Ovary (tissue), 9 donors: ENCODE data around the gene FSTL3. TPM values are rescaled to one million over a fixed set of nuclear protein-coding genes. Genes with fewer than 3 reads are reported as not detected.

ENCODE experiments used
- DNase-seq, 5 donors: peaks; one replicate each; pipeline ENCODE4 v3.0.0-alpha.2; 2019 to 2020
- H3K27ac ChIP-seq, 2 donors: fragments of 200-600 bp; one replicate each; pipeline versions ENCODE4 v1.5.1 to v1.8.0; 2019 to 2022
- H3K27me3 ChIP-seq: fragments of 200-600 bp; one replicate; pipeline ENCODE4 v1.8.0; 2022
- H3K36me3 ChIP-seq: fragments of 200-600 bp; sonication (generic); one replicate; pipeline ENCODE4 v1.5.1; 2019
- H3K4me1 ChIP-seq: one replicate; pipeline ENCODE4 v1.8.1; 2013; ENCODE audit warnings: mild to moderate bottlenecking, moderate library complexity; ENCODE audit not compliant: insufficient read depth
- H3K4me3 ChIP-seq: fragments of 200-600 bp; sonication (generic); one replicate; pipeline ENCODE4 v1.5.1; 2017
- H3K9me3 ChIP-seq, 2 donors: fragments of 200-600 bp in 1 of 2; sonication (generic) in 1 of 2; one replicate each; pipeline versions ENCODE4 v1.5.1 to v1.8.1; 2013 to 2019; ENCODE audit warnings: mild to moderate bottlenecking in 1 of 2, moderate library complexity in 1 of 2
- CTCF ChIP-seq, 3 donors: fragments of 450-650 bp in 2 of 3; fragments of 200-600 bp in 1 of 3; IDR thresholded peaks; one replicate each; pipeline versions ENCODE4 v1.5.1 to v1.8.0; 2016 to 2022; ENCODE audit warnings: antibody characterized with exemption in 3 of 3, mild to moderate bottlenecking in 1 of 3
- EP300 ChIP-seq: sonication (generic); formaldehyde crosslinking; IDR thresholded peaks from one replicate; pipeline ENCODE4 v1.6.1; 2017; ENCODE audit warnings: antibody characterized with exemption
- POLR2A ChIP-seq: fragments of 450-650 bp; IDR thresholded peaks from one replicate; pipeline ENCODE4 v1.6.1; 2017; ENCODE audit warnings: antibody characterized with exemption, mild to moderate bottlenecking, moderate library complexity
- WGBS, 3 donors: extraction: QIAGEN DNeasy Blood & Tissue Kit in 1 of 3; methylation state at CpG; one replicate each; pipeline versions ENCODE4 v1.1.5 to v1.1.7; 2013 to 2017; 5-methylcytosine and 5-hydroxymethylcytosine counted together
- intact Hi-C, 4 donors: fragments of 100-400 bp; cut with DNase I; formaldehyde crosslinking; loops; one replicate each; pipeline versions ENCODE4 v1.11.0 to v1.15.1; 2022 to 2023
- polyA plus RNA-seq, 2 donors: library from polyadenylated mRNA; stranded (reverse); fragments of 200-250 nt in 1 of 2; fragments of 350-450 nt in 1 of 2; fragmentation: Illumina TruSeq in 1 of 2; extraction: RNeasy Lipid Tissue Mini Kit (QIAGEN cat#74804) in 1 of 2; gene quantifications; one replicate each; pipeline ENCODE4 v1.2.3, GENCODE V29; 2013 to 2014
- total RNA-seq, 7 donors: library from RNA; depleted of rRNA in 2 of 7; stranded (reverse); fragments of >200 nt in 2 of 7; fragmentation: NEBNext Ultra II Directional in 3 of 7; extraction: Animal tissue kit (Norgen Biotek cat#: 25700) in 3 of 7; gene quantifications; one replicate each; pipeline versions ENCODE4 v1.1.0 to v1.2.4, GENCODE V29; 2016 to 2023
- donor health status: DM: no; HTN: no; CAD: no; lungs with moderate emphysema.
- donor health status: DM: no; HTN: no; CAD: no.
- donor health status: Bipolar disorder and iron deficiency.
- donor health status: DM: yes; HTN: yes; CAD: no.
- donor health status: DM: no; HTN: no; CAD: no.
- donor health status: DM: yes; HTN: yes; CAD: no.

Gene FSTL3
- total and polyA plus RNA-seq, 9 donors: 16.9 to 141 (median 39.9) TPM

GRCh38 chr19:648305-648704, 27.9 kb upstream of the FSTL3 start:
- Histone ChIP-seq H3K4me3 (no peak overlapping the region), H3K4me1 (no peaks in the 10 kb centered on the region), H3K27me3 (no peaks in the 10 kb centered on the region), H3K27ac (no peak overlapping the region), H3K9me3 (no peaks in the 10 kb centered on the region), H3K36me3 (no peaks in the 10 kb centered on the region)
- DNase-seq: no peak
- intact Hi-C loops: no loop called here
- 85 to 88% (median 85%) methylated on average over 29 of the region's 29 CpGs for WGBS, 3 donors
- no peak for TF ChIP-seq EP300
- no peak for TF ChIP-seq POLR2A
- TF ChIP-seq CTCF (IDR thresholded peaks at IDR 0.05): no peak

GRCh38 chr19:648904-649801, 27.0 kb upstream of the FSTL3 start:
- TF ChIP-seq EP300 (no peak), POLR2A (no peak), CTCF (IDR thresholded peaks at IDR 0.05) (no peak)
- Histone ChIP-seq H3K36me3 (no peaks in the 10 kb centered on the region), H3K4me3 (no peak overlapping the region), H3K27ac (no peak overlapping the region), H3K4me1 (no peaks in the 10 kb centered on the region), H3K9me3 (no peaks in the 10 kb centered on the region), H3K27me3 (no peaks in the 10 kb centered on the region)
- peak in 1 of 5 donors; percentile 27 for DNase-seq
- intact Hi-C loops: no loop called here
- 82 to 92% (median 86%) methylated on average over 48 to 53 of the region's 53 CpGs for WGBS, 3 donors

GRCh38 chr19:650121-650520, 26.1 kb upstream of the FSTL3 start:
- intact Hi-C loops: no loop called here
- Histone ChIP-seq H3K4me1 (no peaks in the 10 kb centered on the region), H3K9me3 (no peaks in the 10 kb centered on the region), H3K27ac (no peak overlapping the region), H3K36me3 (no peaks in the 10 kb centered on the region), H3K4me3 (no peak overlapping the region), H3K27me3 (no peaks in the 10 kb centered on the region)
- no peak for DNase-seq
- WGBS, 3 donors: 90 to 91% (median 91%) methylated on average over 11 of the region's 11 CpGs
- no peak for TF ChIP-seq EP300
- no peak for TF ChIP-seq CTCF (IDR thresholded peaks at IDR 0.05)
- no peak for TF ChIP-seq POLR2A

- no peak overlapping the region for H3K4me3 ChIP-seq
- H3K27me3 ChIP-seq: no peaks in the 10 kb centered on the region
- no peaks in the 10 kb centered on the region for H3K36me3 ChIP-seq
- H3K4me1 ChIP-seq: no peaks in the 10 kb centered on the region
- TF ChIP-seq POLR2A (no peak), CTCF (IDR thresholded peaks at IDR 0.05) (no peak), EP300 (no peak)
- 86 to 89% (median 86%) methylated on average over 58 of the region's 58 CpGs for WGBS, 3 donors
- intact Hi-C loops: no loop called here
- H3K27ac ChIP-seq: no peak overlapping the region
- DNase-seq: no peak
- H3K9me3 ChIP-seq: no peaks in the 10 kb centered on the region
Measured at GRCh38 chr19:651114-651818, 24.9 kb upstream of the FSTL3 start.
